HepG2 (cell line): ENCODE measurements around the gene NHERF2.

ENCODE experiments used
- ATF4 ChIP-seq, 2 experiments: fragments of 450-650 bp in 1 of 2; sonication (generic) in 1 of 2; formaldehyde crosslinking; IDR thresholded peaks; 2 replicates each; pipeline versions ENCODE4 v1.5.0 to v1.8.0; 2020 to 2022; ENCODE audit warnings: mild to moderate bottlenecking in 1 of 2, missing genetic modification reagents in 1 of 2
- EP300 ChIP-seq, 3 experiments: sonication (generic) in 1 of 3; formaldehyde crosslinking in 1 of 3; IDR thresholded peaks; 2 replicates each; pipeline versions ENCODE4 v1.5.1 to v1.6.1; 2011 to 2020; ENCODE audit warnings: low read depth in 2 of 3, low read length in 2 of 3, borderline replicate concordance in 1 of 3, improper control_type of control experiment in 1 of 3, mild to moderate bottlenecking in 1 of 3, missing genetic modification reagents in 1 of 3, moderate library complexity in 1 of 3
- FOXJ3 ChIP-seq: sonication (generic); formaldehyde crosslinking; IDR thresholded peaks from 2 replicates; pipeline ENCODE4 v1.4.0; 2020; ENCODE audit warnings: missing genetic modification reagents, mild to moderate bottlenecking, borderline replicate concordance
- FOXM1 ChIP-seq: sonication (generic); formaldehyde crosslinking; IDR thresholded peaks from 2 replicates; pipeline ENCODE4 v1.5.0; 2020; ENCODE audit warnings: missing genetic modification reagents
- JUND ChIP-seq: sonication (generic); formaldehyde crosslinking; IDR thresholded peaks from 2 replicates; pipeline ENCODE4 v1.8.0; 2022; ENCODE audit warnings: mild to moderate bottlenecking, missing genetic modification reagents
- LRRFIP1 ChIP-seq: sonication (generic); formaldehyde crosslinking; conservative IDR thresholded peaks from 2 replicates; pipeline ENCODE4 v1.4.0; 2020; ENCODE audit warnings: missing genetic modification reagents
- THAP7 ChIP-seq: sonication (generic); formaldehyde crosslinking; IDR thresholded peaks from 2 replicates; pipeline ENCODE4 v1.8.1; 2023; ENCODE audit warnings: mild to moderate bottlenecking, missing genetic modification reagents
- ZBTB8A ChIP-seq: sonication (generic); formaldehyde crosslinking; IDR thresholded peaks from 2 replicates; pipeline ENCODE4 v1.4.0; 2020; ENCODE audit warnings: mild to moderate bottlenecking, low read depth, missing genetic modification reagents, borderline replicate concordance
- ZNF121 ChIP-seq: sonication (generic); formaldehyde crosslinking; IDR thresholded peaks from 2 replicates; pipeline ENCODE4 v1.5.0; 2020; ENCODE audit warnings: mild to moderate bottlenecking, missing genetic modification reagents
- ZNF317 ChIP-seq: sonication (generic); formaldehyde crosslinking; IDR thresholded peaks from 2 replicates; pipeline ENCODE4 v1.5.0; 2020; ENCODE audit warnings: mild to moderate bottlenecking, missing genetic modification reagents
- ZNF639 ChIP-seq: conservative IDR thresholded peaks from 2 replicates; pipeline ENCODE4 v1.6.1; 2018; ENCODE audit warnings: missing genetic modification reagents

GRCh38 chr16:2082983-2083364, 56.3 kb downstream of the NHERF2 start:
- TF ChIP-seq ZBTB8A (CRISPR knock-in tag) (no peak), FOXM1 (no peak), ZNF317 (no peak), JUND (CRISPR knock-in tag) (no peak), LRRFIP1 (no peak), EP300 (IDR thresholded peaks at IDR 0.05; ENCODE audit: low read depth in 2 of 2, low read length in 2 of 2) (no peak), EP300 (CRISPR knock-in tag; IDR thresholded peaks at IDR 0.05; ENCODE audit: borderline replicate concordance) (no peak), FOXJ3 (CRISPR knock-in tag) (no peak), ATF4 (CRISPR knock-in tag; IDR thresholded peaks at IDR 0.05) (no peak), THAP7 (CRISPR knock-in tag) (no peak), ZNF121 (no peak), ZNF639 (CRISPR knock-in tag) (no peak)
